ENCODE measurements around the gene SUPT5H. TPM values are rescaled to one million over a fixed set of nuclear protein-coding genes. Genes with fewer than 3 reads are reported as not detected.
A peak's percentile ranks its signal among the peaks of the same experiment; 100 is the strongest.

Gene SUPT5H
- total RNA-seq, 4 donors from 2014 or later: 87.6 to 101 (median 91.5) TPM

DNA sequence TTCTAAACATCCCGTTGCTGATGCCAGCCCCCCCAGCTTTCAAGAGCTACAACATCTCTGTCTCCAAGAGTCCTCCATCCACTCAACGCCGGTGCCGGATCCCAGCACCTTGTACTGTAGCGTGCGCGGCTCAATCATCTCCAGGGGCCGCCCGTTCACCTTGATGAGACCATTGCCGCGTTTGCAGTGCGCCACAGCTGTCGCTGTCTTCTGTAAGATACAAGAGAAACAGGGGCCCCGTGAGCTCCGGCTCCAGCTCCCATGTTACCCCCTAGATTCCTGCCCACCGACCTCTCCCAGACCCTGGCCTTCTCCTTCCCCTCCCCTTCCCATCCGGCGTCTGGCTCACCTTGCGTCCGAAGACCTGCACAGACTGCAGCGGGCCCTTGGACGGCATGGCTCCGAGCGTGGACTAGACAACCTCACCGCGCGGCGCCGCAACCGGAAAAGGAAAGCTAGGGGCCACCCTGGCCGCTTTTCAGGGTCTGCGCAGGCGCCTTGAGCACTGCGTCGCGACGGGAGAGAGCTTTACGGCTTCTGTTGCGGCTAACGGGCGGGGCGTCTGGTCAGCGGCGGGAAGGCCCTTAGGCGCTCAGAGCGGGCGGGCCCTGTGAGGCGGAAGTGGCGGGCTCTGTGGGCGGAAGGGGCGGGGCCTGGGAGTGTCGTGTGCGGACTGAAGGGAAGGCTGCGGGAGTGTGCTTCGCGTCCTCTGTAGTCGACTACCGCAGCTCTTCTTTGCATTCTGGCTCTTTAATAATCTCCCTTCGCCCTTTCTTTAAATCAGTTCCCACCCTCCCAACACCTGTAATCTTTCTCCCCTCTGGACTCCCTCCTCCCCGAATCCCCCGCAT, 9.7 kb upstream of the SUPT5H start, which contains the start of gene RPS16:
Gene RPS16 (minus strand): TSS at position 451 of the 851 bp plus-strand sequence. CDS start 54 bp downstream, at position 397.
- WGBS: under 1% methylated on average over 32 of the region's 61 CpGs
- Histone ChIP-seq H3K4me1 (peaks cover 28 to 48% (median 43%) of the 10 kb centered on the region in 4 donors), H3K4me3 (peak within 1 kb of the TSS; percentile 76 to 84 (median 82)), H3K27me3 (no peaks in the 10 kb centered on the region), H3K9me3 (no peaks in the 10 kb centered on the region), H3K27ac (replicated peaks in 1 of 4) (peak within 1 kb of the TSS; percentile 84 to 95 (median 84)), H3K36me3 (peaks cover 28 to 43% (median 37%) of the 10 kb centered on the region in 4 donors)
- TF ChIP-seq POLR2A (IDR thresholded peaks at IDR 0.05; ENCODE audit: low read depth) (peak; percentile 97), EP300 (IDR thresholded peaks at IDR 0.05) (no peak), POLR2AphosphoS5 (IDR thresholded peaks at IDR 0.05) (peak; percentile 100)
- TF ChIP-seq, protein P1, sequence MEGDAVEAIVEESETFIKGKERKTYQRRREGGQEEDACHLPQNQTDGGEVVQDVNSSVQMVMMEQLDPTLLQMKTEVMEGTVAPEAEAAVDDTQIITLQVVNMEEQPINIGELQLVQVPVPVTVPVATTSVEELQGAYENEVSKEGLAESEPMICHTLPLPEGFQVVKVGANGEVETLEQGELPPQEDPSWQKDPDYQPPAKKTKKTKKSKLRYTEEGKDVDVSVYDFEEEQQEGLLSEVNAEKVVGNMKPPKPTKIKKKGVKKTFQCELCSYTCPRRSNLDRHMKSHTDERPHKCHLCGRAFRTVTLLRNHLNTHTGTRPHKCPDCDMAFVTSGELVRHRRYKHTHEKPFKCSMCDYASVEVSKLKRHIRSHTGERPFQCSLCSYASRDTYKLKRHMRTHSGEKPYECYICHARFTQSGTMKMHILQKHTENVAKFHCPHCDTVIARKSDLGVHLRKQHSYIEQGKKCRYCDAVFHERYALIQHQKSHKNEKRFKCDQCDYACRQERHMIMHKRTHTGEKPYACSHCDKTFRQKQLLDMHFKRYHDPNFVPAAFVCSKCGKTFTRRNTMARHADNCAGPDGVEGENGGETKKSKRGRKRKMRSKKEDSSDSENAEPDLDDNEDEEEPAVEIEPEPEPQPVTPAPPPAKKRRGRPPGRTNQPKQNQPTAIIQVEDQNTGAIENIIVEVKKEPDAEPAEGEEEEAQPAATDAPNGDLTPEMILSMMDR (IDR thresholded peaks at IDR 0.05): peak in 2 of 3 experiments; percentile 10 to 35
- DNase-seq (ENCODE audit: extremely low spot score): peak; percentile 99
- intact Hi-C loops (cut with DNase I): no loop called here

DNA sequence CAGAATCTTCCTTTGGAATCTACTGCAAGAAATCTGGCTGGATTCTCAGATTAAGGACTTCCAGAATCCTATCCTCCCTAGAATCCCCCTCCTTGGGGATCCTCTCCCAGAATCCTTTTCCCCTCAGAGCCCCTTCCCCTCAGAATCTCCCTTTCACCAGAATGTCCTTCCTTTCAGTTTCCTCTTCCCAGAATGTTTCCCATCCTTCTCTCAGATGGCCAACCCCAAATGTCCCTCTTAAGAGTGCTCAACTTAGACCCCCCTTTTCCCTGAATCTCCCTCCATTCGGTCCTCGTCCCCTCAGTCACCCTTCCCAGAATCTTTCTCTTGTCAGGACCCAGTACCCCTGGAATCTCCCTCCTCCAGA, 9.0 kb upstream of the SUPT5H start:
- peak overlapping the region; percentile 76 to 84 (median 82) for H3K4me3 ChIP-seq
- WGBS: 2% methylated on average over 2 of the region's 2 CpGs
- TF ChIP-seq POLR2A (IDR thresholded peaks at IDR 0.05; ENCODE audit: low read depth) (no peak), EP300 (IDR thresholded peaks at IDR 0.05) (no peak), POLR2AphosphoS5 (IDR thresholded peaks at IDR 0.05) (no peak)
- TF ChIP-seq, protein P1 (IDR thresholded peaks at IDR 0.05): no peak
- no peaks in the 10 kb centered on the region for H3K27me3 ChIP-seq
- DNase-seq (ENCODE audit: extremely low spot score): no peak
- peaks cover 26 to 37% (median 36%) of the 10 kb centered on the region in 4 donors for H3K36me3 ChIP-seq
- no peaks in the 10 kb centered on the region for H3K9me3 ChIP-seq
- H3K4me1 ChIP-seq: peaks cover 25 to 44% (median 39%) of the 10 kb centered on the region in 4 donors
- peak overlapping the region; percentile 78 to 95 (median 84) for H3K27ac ChIP-seq (replicated peaks in 1 of 4)
- intact Hi-C loops (cut with DNase I): no loop called here

DNA sequence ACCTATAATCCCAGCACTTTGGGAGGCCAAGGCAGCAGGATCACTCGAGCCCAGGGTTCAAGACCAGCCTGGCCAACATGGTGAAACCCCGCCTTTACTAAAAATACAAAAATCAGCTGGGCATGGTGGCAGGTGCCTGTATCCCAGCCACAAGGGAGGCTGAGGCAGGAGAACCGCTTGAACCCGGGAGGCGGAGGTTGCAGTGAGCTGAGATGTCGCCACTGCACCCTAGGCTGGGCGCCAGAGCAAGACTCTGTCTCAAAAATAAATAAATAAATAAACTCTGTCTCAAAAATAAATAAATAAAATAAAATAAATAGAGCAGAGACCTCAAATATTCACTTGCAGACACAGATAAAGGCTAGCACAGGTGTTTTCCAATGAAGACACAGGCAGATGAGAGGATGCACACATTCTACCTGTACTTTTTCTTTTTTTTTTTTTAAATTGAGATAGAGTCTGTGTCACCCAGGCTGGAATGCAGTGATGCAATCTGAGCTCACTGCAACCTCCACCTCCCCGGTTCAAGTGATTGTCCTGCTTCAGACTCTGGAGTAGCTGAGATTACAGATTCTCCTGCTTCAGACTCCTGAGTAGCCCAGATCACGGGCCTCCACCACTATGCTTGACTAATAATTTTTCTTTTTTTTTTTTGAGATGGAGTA, 7.0 kb upstream of the SUPT5H start:
- WGBS: 86% methylated on average over 9 of the region's 9 CpGs
- H3K27ac ChIP-seq (replicated peaks in 1 of 4): no peak overlapping the region
- intact Hi-C loops (cut with DNase I): no loop called here
- no peaks in the 10 kb centered on the region for H3K27me3 ChIP-seq
- DNase-seq (ENCODE audit: extremely low spot score): no peak
- no peaks in the 10 kb centered on the region for H3K9me3 ChIP-seq
- H3K4me3 ChIP-seq: no peak overlapping the region
- H3K36me3 ChIP-seq: peaks cover 6 to 16% (median 16%) of the 10 kb centered on the region in 4 donors
- TF ChIP-seq, protein P1 (IDR thresholded peaks at IDR 0.05): no peak
- TF ChIP-seq POLR2AphosphoS5 (IDR thresholded peaks at IDR 0.05) (no peak), POLR2A (IDR thresholded peaks at IDR 0.05; ENCODE audit: low read depth) (no peak), EP300 (IDR thresholded peaks at IDR 0.05) (no peak)
- peaks cover 25 to 41% (median 37%) of the 10 kb centered on the region in 4 donors for H3K4me1 ChIP-seq

DNA sequence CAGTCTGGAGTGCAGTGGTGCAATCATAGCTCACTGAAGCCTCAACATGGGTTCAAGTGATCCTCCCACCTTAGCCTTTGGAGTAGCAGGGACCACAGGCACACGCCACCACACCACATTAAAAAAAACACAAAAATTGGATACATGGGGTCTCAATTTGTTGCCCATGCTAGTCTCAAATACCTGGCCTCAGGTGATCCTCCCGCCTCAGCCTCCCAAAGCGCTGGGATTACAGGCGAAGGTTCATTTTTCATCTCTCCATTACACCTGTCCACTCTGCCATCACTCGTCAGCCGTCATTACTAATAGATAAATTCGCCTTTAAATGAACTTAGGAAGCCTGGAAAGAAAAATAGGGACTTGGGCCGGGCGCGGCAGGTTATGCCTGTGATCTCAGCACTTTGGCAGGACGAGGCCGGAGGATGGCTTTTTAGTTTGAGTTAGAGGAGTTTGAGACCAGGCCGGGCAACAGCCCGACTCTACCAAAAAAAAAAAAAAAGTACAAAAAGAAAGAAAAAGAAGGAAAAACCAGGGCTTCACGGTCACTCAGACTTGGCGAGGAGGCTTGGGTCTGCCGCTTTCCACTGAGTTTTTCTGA, 685 bp upstream of the SUPT5H start:
- TF ChIP-seq, protein P1 (IDR thresholded peaks at IDR 0.05): no peak
- TF ChIP-seq POLR2AphosphoS5 (IDR thresholded peaks at IDR 0.05) (no peak), EP300 (IDR thresholded peaks at IDR 0.05) (no peak), POLR2A (IDR thresholded peaks at IDR 0.05; ENCODE audit: low read depth) (no peak)
- Histone ChIP-seq H3K27ac (replicated peaks in 1 of 4) (peak overlapping the region; percentile 91 to 96 (median 94)), H3K4me1 (peaks cover 39 to 62% (median 57%) of the 10 kb centered on the region in 4 donors), H3K36me3 (peaks cover 0 to 20% (median 8%) of the 10 kb centered on the region in 4 donors), H3K9me3 (no peaks in the 10 kb centered on the region), H3K4me3 (peak overlapping the region; percentile 73 to 96 (median 90)), H3K27me3 (no peaks in the 10 kb centered on the region)
- DNase-seq (ENCODE audit: extremely low spot score): no peak
- WGBS: 4% methylated on average over 17 of the region's 17 CpGs
- intact Hi-C loops (cut with DNase I): loop anchor here (2.0 to 5.0 kb wide), 2 partner anchors 32 to 88 kb away; partner anchors contain the start of genes EID2B and PLEKHG2
